NB4 (cell line): Measurements from ENCODE around the gene PLEKHG1.

ENCODE experiments used
- CTCF ChIP-seq: IDR thresholded peaks from one replicate; pipeline ENCODE4 v1.5.1; 2012; ENCODE audit warnings: low read depth, low read length
- MAX ChIP-seq: IDR thresholded peaks from 2 replicates; pipeline ENCODE4 v1.6.1; 2011; ENCODE audit warnings: low read depth, low read length
- POLR2A ChIP-seq: IDR thresholded peaks from 2 replicates; pipeline ENCODE4 v1.6.1; 2011; ENCODE audit warnings: mild to moderate bottlenecking; ENCODE audit not compliant: insufficient read length; ENCODE audit errors: extremely low read depth

GRCh38 chr6:150605333-150605732 lies 5.6 kb downstream of the PLEKHG1 start:
- TF ChIP-seq CTCF (no peak), MAX (no peak), POLR2A (no peak)
